Body of pancreas (tissue), 4 donors: ENCODE data around the gene TTC24.

Source experiments
- CTCF ChIP-seq, 7 experiments: fragments of 450-650 bp in 4 of 7; fragments of 200-600 bp in 3 of 7; sonication (generic) in 3 of 7; IDR thresholded peaks; one replicate each; pipeline ENCODE4 v1.5.1; 2016 to 2019; ENCODE audit warnings: antibody characterized with exemption in 7 of 7
- POLR2A ChIP-seq, 3 donors: fragments of 450-650 bp; IDR thresholded peaks; one replicate each; pipeline ENCODE4 v1.6.1; 2016; ENCODE audit warnings: antibody characterized with exemption in 3 of 3, mild to moderate bottlenecking in 2 of 3

GRCh38 chr1:156623946-156624813 is 44.7 kb downstream of the TTC24 start:
- TF ChIP-seq CTCF (IDR thresholded peaks at IDR 0.05): peak in 4 of 7 experiments; percentile 9 to 25 (median 20)
- no peak for TF ChIP-seq POLR2A (IDR thresholded peaks at IDR 0.05)
